ENCODE measurements around the gene TMEM256. TPM values are rescaled to one million over a fixed set of nuclear protein-coding genes. Genes with fewer than 3 reads are reported as not detected.

Gene TMEM256
- total and polyA plus RNA-seq, 9 of the 15 experiments (the other 6 are each of a cell fraction or from before 2014, with no cell fraction given): 43.4 to 177 (median 68.5) TPM

- no peak for TF ChIP-seq IRF9 (tag; IDR thresholded peaks at IDR 0.05)
- TF ChIP-seq E2F3 (CRISPR knock-in tag; IDR thresholded peaks at IDR 0.05): no peak
- peak; percentile 95 for TF ChIP-seq ZBTB5 (IDR thresholded peaks at IDR 0.05)
- 0 out of 2 replicates have a peak, but pooled peaks have one; percentile 12 for TF ChIP-seq ZFX (CRISPR knock-in tag; IDR thresholded peaks at IDR 0.05)
- no peak for TF ChIP-seq ZFPM2 (CRISPR knock-in tag; IDR thresholded peaks at IDR 0.05)
These were observed 946 bp upstream of the TMEM256 start (continued) for GRCh38 chr17:7404737-7405349.

GRCh38 chr17:7403727-7403976 is 245 bp downstream of the TMEM256 start:
- peak overlapping the region; percentile 79 for H3K4me2 ChIP-seq (ENCODE audit: insufficient read depth, low read length)
- POLR2A ChIA-PET: interaction anchor here (0.6 to 1.8 kb wide), 10 partner anchors 11 to 195 kb away, joined by 3 to 23 read pairs (median 4); partner anchors contain the start of genes POLR2A and ZBTB4
- H3K9ac ChIP-seq (ENCODE audit: insufficient read depth in 1 of 2, low read depth in 2 of 2, low read length in 2 of 2): peak overlapping the region; percentile 75 to 85
- intact Hi-C loops (cut with micrococcal nuclease) (loop anchor here (5.0 kb wide), 2 partner anchors 34 to 79 kb away; partner anchors contain the start of genes FGF11, POLR2A, SLC35G6 and TMEM102), in situ Hi-C loops (cut with MboI) (no loop called here)
- H3K9me3 ChIP-seq (replicated peaks; ENCODE audit: control insufficient read depth, insufficient read depth, low read depth, low read length): no peaks in the 10 kb centered on the region
- peaks cover 11 to 25% of the 10 kb centered on the region in 2 experiments; a peak in 3 of 5 replicates for H3K4me1 ChIP-seq (replicated peaks in 1 of 2; ENCODE audit: control insufficient read depth in 2 of 2, insufficient read depth in 2 of 2, low read length in 2 of 2)
- ATAC-seq: peak; percentile 68
- no peaks in the 10 kb centered on the region for H3K27me3 ChIP-seq (ENCODE audit: control insufficient read depth in 2 of 2, insufficient read depth in 2 of 2, low read length in 2 of 2)
- BruUV-seq (replicated peaks): no TSS peak
- no peak for FAIRE-seq
- H2AFZ ChIP-seq (ENCODE audit: low read depth, low read length): peak overlapping the region; percentile 90
- peak overlapping the region; percentile 68 for H3K4me3 ChIP-seq
- CTCF ChIA-PET (ENCODE audit: low intra/inter-chr PET ratio): no interaction called here
- DNase-seq (ENCODE audit: extremely low read depth in 1 of 4, low spot score in 3 of 4): peak in 1 of 4 experiments; percentile 82
- 0% methylated on average over 10 of the region's 13 CpGs for WGBS (ENCODE audit: insufficient coverage, low coverage, missing lambda C conversion rate)
- peaks cover 3% of the 10 kb centered on the region; the same call in 1 of the 3 replicates for H3K36me3 ChIP-seq (ENCODE audit: control insufficient read depth, insufficient read depth, low read length)
- no peaks in the 10 kb centered on the region for H4K20me1 ChIP-seq (replicated peaks; ENCODE audit: control insufficient read depth, insufficient read depth, low read length)
- peaks cover 8% of the 10 kb centered on the region; the same call in 2 of the 3 replicates for H3K79me2 ChIP-seq (ENCODE audit: control insufficient read depth, insufficient read depth, low read length)
- H3K9me1 ChIP-seq (ENCODE audit: control insufficient read depth, insufficient read depth, low read length): no peaks in the 10 kb centered on the region
- peak overlapping the region; percentile 69 for H3K27ac ChIP-seq (ENCODE audit: extremely low read depth, low read depth, low read length)
- TF ChIP-seq ZNF592 (IDR thresholded peaks at IDR 0.05): no peak
- no peak for TF ChIP-seq ZBTB1 (CRISPR knock-in tag; IDR thresholded peaks at IDR 0.05; ENCODE audit: borderline replicate concordance, low read depth)
- TF ChIP-seq ZNF507 (tag; conservative IDR thresholded peaks at IDR 0.05): no peak
- no peak for TF ChIP-seq ZNF740 (CRISPR knock-in tag; IDR thresholded peaks at IDR 0.05)
- peak in 1 of 2 experiments; percentile 61; a peak in 1 of 4 replicates for TF ChIP-seq ZNF740 (tag; IDR thresholded peaks at IDR 0.05)
- TF ChIP-seq NFYB (IDR thresholded peaks at IDR 0.05; ENCODE audit: extremely low read depth, insufficient read length): peak; percentile 48
